Measurements from ENCODE around the gene ADORA2B.
"Not testable (repeated sequence)": the region's sequence is repeated elsewhere in the genome, so short reads cannot be mapped to it uniquely, and the experiment has no call there.

The ADORA2B gene

DNA sequence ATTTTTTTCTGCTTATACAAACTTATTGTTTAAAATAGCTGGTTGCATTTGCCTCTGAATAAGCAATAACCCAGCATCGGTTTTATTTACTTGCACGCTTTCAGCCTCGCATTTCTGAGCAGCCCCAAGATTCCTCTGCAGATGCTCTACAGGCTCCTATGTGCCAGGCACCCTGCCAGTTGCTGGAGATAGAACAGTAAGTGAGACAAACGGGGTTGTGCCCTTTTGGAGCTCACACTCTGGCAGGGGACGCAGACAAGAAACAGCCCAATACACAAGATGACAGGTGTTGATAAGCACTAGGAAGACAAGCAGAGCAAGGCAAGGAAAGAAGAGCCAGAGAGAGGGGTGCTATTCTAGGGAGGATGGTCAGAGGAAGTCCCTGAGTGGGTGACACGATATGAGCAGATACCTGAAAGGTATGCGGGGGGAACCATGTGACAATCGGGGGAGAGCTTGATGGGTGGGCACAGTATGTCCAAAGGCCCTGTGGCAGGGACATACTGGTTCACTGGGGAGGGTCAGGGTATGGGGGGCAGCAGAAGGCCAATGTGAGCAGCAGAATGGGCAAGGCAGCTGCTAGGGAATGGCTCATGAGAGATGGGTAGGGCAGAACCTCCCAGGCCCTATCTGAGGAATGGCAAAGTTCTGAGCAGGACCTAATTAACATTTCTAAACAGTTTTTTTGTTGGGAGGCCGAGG is 18.7 kb upstream of the ADORA2B start:
- DNase-seq: no peak

DNA sequence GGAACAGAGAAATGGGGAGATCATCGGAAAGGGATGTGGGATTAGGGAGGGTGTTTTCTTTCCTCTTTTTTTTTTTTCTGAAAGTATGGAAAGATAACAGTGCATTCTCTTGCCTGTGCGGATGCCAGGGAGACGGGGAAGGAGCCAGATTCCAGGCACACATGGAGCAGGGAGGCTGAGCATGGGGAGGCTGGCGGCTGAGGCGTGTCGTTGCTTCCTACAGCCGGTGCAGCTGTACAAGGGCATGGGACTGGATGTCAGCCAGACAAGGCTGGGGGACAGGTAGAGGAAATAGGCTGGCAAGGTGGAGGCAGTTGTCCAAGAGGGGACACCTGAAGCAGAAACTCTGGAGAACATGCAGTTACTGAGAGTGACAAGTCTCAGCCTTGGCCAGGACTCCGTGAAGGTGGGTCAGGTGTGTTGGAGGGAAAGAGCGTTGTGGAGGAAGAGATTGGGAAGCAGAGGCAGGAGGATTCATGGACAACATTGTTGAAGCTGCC is 16.6 kb upstream of the ADORA2B start:
- no peak for DNase-seq

DNA sequence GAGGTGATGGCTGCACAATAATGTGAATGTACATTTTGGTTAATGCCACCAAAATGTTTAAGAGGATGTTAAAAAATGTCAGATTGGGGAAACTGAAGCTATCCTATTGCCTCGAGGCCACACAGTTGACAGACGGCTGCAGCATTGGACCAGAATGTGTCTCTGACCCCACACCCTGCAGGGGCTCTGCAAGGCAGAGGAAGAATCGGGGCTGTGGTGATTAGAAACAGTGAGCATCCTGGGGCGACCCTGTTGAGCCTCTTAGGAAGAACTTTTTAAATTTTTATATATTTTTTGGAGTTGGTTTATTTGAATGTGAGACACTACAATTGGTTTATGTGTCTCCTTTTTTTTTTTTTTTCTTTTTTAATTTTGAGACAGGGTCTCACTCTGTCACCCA is 15.0 kb upstream of the ADORA2B start:
- DNase-seq: no peak

DNA sequence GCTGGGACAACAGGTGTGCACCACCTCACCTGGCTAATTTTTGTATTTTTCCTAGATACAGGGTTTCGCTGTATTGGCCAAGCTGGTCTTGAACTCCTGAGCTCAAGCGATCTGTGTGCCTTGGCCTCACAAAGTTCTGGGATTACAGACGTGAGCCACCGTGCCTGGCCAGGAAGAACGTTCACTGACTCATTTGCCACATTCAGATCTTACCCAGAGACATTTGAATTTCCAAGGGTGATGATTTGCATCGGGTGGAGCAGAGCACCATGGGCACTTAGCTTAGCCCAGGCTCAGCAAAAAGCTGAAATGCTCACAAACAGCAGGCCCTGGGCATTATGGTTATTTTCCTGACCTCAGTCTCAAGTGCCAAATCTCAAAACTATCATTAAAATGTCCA is 14.5 kb upstream of the ADORA2B start:
- no peak for DNase-seq

DNA sequence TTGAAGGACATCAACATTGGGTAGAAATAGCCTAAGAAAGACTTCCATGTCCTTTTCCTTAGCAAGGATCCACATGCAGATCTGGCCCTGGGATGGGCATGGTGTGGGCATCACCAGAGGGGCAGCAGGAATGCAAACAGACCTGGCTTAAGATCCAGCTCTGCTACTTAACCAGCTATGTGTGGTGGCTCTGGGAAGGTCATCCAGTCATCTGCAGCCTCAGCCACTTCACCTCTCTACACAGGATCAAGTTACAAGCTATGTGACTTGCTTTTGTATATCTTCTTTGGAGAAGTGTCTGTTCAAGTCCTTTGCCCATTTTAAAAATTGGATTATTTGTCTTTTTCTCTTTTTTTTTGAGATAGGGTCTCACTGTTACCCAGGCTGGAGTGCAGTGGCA is 13.5 kb upstream of the ADORA2B start:
- DNase-seq: no peak

DNA sequence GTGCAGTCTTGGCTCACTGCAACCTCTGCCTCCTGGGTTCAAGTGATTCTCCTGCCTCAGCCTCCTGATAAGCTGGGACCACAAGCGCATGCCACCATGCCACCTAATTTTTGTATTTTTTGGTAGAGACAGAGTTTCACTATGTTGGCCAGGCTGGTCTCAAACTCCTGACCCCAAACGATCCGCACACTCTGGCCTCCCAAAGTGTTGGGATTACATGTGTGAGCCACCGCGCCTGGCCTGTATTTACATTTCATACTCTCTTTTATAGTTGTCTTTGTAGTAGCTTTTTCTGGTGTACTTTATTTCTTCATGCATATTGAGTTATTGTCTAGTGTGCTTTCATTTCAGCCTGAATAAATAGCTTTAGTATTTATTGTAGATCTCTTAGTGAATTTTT is 10.1 kb upstream of the ADORA2B start:
- no peak for DNase-seq

DNA sequence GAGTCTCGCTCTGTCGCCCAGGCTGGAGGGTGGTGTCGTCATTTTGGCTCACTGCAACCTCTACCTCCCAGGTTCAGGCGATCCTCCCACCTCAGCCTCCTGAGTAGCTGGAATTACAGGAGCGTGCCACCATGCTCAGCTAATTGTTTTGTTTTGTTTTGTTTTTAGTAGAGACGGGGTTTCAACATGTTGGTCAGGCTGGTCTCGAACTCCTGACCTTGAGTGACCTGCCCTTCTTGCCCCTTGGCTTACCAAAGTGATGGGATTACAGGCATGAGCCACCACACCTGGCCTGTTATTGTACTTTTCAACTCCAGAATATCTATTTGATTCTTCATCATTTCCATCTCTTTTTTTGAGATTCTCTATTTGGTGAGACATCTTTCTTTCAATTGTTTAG is 9.0 kb upstream of the ADORA2B start:
- DNase-seq: no peak

DNA sequence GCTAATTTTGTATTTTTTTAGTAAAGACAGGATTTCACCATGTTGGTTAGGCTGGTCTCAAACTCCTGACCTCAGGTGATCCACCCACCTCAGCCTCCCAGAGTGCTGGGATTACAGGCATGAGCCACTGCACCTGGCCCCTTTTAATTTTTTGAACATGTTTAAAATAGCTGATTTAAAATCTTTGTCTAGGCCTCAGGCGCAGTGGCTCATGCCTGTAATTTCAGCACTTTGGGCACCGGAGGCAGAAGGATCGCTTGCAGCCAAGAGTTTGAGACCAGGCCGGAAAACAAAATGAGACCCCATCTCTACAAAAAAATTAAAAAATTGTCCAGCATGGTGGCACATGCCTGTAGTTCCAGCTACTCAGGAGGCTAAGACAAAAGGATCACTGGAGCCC is 8.4 kb upstream of the ADORA2B start:
- DNase-seq: not testable (repeated sequence)

DNA sequence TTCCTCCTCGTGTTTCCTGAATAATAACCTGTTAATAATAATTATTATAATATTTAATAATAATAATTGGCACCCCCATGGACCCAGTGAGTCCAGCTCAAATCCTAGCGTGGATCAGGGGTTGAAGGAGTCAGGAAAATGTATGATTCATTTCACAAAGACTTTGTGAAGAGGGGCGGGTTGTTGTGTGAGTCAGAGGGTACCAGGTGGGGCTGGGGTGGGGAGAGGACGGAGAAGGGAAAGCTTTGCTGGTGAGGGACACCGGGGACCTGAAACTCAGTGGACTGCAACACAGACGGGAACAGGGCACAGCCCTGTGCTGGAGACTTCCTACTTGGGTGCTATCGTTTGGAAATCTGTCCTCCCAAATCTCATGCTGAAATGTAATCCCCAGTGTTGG is 3.1 kb upstream of the ADORA2B start:
- no peak for DNase-seq

DNA sequence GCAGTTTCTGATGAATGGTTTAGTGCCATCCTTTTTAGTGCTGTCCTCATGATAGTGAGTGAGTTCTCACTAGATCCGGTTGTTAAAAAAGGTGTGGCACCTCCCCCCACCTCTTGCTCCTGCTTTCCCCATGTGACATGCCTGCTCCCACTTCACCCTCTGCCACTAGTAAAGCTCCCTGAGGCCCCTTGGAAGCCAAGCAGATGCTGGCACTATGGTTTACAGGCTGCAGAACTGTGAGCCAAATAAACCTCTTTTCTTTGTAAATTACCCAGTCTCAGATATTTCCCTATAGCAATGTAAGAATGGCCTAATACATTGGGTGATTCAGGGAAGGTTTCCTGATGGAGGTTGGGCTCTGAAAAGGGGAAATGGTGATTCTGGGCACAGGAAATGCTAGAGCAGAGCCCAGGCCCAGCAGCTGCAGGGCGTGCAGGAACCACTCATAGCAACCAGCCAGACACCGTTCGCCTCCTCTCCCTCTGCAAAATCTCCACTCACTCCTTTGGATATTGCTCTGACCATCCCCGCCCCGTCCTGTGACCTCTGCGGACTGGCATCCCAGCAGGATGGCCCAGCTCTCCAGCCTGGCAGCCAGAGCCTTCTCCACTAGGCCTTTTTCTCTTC is 2.6 kb upstream of the ADORA2B start:
- no peak for DNase-seq

DNA sequence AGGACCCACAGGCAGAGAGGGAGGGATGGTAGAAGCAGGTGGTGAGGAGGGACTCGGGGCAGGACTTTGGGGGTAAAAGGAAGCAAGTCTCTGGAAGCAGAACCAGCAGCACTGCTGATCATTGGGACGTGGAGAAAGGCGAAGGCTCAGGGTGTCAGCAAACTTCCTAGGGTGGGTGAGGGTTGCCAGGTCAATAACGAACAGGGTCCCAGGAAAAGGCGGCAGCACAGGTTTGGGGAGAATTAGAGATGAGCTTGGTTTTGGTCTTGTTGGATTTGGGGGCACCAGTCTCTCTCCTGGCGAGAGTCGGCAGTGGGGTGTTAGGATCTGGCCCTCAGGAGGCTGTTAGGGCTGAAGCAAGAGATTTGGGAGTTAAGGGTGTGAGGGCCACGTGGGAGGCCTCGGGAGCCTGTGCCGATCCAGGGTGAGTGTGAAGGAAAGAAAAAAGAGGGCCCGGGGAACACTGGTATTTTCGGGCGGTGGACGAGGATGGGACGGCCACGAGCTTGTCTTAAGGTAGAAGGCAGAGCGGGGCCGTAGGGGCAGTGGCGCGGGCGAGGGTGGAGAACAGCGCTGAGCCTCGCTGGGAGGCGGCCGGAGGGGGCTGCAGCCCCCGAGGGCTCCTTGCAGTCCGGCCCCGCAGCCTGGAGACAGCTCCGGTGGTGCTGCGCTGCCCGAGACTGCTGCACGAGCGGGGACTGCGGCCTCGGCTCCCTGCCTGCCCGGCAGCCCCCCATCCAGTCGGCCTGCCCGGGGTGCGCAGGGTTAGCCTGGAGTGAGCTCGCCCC is 765 bp upstream of the ADORA2B start:
- DNase-seq: no peak

DNA sequence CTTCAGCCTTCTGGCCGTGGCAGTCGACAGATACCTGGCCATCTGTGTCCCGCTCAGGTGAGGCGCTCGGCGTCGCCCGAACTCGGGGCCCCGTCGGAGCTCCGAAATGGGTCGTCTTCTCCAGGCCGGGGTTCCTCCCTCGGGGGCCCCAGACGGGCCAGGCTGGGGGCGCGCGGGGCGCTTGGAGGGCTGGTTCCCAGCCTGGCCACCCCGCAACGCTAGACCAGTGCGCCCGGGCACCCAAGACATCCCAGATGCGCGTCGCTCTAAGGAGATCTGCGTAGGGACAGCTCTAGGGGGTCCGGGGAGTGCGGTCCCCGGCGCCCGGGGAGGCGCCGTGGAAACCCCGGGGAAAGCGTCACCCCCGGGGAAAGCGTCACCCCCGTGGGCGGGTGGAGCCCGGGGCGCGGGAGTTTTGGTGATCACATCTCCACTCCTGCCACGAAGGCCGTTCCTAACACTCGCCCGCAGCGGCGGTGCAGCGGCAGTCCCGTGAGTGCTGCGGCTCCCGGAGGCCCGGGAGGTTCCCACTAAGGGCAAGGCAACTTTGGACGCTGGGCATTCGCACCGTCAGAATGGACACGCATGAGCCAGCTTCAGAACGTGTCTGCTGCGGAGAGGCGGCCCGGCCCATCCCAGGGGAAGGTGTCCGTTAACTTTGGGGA is 729 bp downstream of the ADORA2B start:
- no peak for DNase-seq

DNA sequence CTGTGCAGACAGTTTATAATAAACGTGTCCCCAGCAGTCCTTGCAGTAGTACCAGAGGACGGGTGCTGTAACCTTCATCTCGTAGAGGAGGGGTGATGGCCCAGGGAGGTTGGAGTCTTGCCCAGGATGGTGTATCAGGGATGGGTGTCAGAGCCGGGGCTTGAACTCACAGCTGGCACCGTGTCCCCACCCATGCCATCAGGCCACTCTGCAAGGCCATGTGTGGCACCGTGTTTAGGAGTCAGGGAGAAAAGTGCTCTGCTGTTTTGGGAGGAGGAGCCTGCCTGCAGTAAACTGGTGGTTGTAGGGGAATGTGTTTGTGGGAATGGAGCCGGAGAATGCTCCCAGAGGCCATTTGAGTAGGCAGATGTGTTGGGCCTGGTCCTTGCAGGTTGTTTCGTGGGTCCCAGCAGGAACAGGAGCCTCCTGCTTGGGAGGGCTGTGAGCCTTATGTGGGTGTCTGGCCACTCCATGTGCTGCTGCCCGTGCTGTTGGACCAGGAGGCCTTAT is 1.7 kb downstream of the ADORA2B start:
- DNase-seq: no peak

DNA sequence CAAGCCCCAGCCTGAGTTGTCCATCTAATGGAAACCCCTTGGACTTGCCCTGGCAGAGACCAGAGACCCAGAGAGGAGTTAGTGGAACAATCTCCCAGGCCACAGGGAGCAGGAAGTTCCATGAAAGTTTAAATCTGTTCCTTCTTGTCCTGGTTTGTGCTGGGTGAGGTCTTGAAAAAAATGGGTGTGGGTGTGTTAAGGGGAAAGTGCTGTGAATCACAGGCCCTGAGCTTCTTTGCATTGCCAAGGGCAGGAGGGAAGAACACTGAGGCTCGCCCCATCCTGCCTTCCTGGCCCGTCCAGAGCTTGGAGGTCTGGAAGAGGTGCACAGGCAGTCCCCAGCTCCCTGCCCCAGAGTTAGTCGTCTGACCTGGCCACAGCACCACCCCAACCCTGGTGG is 2.3 kb downstream of the ADORA2B start:
- no peak for DNase-seq

DNA sequence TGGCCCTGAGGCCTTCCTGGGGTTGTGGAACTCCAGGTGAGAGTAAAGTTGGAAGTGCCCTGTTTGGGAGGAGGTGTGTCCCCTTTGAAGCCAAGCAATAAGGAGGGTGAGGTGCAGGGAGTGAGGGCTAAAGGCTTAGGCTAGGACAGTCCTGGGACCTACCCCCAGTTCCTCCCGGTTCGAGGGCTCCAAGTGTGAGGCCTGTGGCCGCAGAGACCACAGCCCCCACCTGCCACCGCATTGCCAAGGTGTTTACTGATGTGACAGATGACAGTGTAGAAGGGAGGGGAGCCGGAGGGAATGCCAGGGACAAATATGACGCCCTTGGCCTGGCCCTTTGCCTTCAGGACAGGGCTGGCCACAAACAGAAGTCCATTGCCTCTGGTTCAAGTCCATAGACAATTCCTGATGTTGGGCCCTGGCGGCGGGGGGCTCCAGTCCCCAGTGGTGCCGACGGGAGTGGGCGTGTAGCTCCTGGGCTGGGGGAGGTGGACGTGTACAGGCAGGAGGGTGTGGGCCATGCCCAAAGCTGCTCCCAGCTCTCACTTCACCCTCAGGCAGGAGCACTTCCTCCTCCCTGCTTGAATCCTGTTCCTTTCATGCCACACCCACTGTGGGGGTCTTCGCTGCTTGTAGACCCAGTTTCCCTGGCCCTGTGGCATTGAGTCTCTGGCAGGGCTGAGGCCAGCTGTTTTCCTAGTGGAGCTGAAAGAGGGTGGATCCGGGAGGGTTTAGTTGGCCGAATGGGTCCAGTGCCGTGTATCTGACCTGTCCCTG is 3.2 kb downstream of the ADORA2B start:
- DNase-seq: no peak

DNA sequence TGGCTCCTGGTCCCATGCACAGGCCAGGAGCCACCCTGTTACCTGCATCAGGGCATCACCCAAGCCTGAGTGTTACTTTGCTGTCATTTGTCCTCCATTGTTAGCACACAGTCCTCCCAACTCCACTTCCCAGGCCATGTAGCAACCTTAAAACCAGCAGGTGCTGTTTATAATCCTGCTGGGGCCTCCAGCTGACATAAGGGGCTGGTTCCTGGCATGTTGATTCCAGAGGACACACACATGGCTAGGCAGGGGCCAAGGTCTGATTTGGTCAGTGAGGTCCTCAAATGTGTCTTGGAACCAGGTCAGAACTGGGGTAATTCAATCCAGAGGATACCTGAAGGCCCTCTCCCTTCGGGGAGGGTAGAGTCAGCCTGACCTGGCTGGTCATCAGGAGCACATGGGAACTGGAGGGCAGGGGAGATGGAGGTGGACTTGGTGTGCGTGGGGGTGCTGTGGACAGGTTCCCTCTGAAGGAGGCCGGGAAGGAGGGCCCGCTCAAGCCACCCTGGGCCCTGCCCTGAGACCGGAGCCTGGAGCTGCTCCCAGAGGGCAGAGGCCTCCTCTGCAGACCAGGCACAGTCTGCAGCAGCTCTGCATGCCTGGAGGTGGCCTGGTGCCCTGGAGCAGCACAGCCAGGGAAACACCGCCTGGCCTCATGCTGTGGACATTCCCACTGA is 6.6 kb downstream of the ADORA2B start:
- DNase-seq: no peak

DNA sequence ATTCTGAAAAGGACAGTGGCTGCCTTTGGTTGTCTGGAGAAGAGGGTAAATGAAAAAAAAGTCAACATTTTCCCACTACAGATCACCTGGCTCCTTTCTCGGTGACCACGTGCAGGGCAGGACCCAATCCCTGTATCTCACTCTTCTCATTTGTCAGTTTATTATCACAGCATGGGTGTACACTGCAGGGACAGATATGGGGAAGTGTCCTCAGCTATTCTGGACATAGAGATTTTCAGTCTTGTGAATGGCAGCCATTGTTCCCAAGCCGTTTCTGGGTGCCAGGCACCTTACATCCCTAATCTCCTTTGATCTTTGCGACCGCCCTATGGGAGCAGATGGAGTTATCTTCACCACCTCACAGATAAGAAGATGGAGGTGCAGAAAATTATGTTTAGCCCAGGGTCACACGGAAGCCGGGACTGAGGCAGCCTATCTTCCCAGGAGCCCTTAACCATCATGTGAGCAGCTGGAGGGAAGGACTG is 7.2 kb downstream of the ADORA2B start:
- no peak for DNase-seq

DNA sequence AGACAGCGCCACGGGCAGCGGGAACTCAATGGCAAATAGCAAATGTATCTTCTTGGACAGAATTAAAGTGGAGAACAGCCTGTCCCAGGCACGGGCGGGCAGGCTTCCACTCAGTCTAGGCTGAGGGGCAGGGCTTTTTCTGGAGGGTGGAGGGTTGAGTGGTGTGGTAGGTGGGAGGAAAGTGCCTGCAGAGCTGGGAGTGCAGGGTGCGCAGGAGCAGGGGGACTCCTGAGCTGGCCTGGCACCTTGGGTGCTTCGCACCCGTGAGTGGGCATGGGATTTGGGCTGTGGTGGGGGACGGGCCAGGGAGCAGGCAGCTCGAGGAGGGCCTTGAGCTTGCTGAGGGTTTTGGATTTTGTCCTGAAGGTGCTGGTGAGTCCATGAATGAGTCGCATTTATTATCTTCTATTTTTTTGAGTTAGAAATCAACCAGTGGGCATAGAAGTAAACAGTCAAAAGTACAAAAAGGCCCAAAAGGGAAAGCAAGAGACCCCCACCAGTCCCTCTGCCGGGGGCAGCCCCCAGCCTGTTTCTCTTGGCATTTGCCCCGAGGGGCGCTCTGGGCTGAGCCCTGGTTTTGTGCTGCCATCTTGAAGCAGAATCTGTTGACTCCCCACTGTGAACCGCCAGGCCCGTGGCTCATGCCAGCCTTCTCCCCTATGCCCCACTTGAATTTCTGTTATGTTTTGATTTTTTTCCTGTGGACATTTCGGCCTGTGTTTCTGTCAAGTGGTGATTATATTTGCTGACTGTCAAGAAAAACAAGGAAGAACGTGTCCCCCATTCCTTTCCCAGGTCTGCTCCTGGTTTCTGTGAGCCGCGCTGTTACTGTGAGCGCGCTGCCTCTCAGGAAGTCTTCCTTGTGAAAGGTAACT is 8.2 kb downstream of the ADORA2B start:
- DNase-seq: no peak

DNA sequence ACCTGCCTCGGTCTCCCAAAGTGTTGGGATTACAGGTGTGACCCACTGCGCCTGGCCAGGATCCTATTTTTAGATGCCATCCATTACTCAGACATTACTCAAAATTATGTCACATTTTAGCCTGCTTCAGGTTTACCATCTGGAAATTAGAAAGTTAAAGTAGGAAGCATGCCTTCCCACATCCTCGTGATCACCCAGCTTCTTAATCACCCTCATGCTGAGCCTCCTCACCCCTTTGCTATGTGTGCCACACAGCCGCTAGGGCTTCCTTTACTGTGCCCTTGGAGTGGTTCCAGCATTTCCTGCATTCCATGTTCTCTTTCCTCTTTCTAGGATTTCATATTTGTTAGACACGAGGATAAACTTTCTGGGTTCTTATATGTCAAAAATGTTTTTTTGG is 9.3 kb downstream of the ADORA2B start:
- DNase-seq: no peak

DNA sequence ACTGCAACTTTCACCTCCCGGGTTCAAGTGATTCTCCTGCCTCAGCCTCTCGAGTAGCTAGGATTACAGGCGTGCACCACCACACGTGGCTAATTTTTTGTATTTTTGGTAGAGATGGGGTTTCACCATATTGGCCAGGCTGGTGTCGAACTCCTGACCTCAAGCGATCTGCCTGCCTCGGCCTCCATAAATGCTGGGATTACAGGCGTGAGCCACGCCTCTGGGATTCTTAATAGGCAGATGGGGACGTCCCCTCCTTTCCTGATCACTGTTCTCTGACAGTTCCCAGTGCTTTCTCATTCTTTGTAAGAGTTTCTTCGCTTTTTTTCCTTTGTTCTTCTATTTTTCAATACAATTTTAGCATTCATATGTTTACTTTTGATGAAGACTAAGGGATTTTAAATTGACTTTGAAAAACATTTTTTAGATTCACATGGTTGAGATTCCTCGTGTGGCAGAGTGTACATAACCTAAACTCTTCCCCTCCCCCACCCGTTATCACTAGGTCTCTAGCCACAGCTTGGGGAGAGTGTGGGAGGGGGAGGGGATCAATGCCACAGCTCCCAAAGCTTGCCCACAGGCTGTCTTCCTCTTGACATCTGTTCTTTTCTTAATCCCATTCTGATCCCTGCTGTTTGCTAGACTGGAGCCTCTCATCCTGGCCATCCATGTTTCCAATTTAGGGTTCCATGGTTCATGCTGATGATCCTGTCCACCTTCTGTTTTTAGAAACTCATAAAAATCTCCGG is 11.0 kb downstream of the ADORA2B start:
- no peak for DNase-seq
